Activated CD4-positive, alpha-beta T cell treated with anti-CD3 and anti-CD28 coated beads, Interleukin-2, amount 50 U/mL, for 4 hours (primary cell): ENCODE data around the gene GJA4.

ENCODE experiments used
- DNase-seq, 2 experiments: peaks; one replicate each; pipeline ENCODE4 v3.0.0-alpha.2; 2020

The GJA4 gene

GRCh38 chr1:34842073-34842472 lies 49.3 kb downstream of the GJA4 start:
- DNase-seq: no peak

GRCh38 chr1:34842952-34843371 lies 50.2 kb downstream of the GJA4 start:
- DNase-seq: no peak

GRCh38 chr1:34843392-34844251 lies 50.8 kb downstream of the GJA4 start:
- no peak for DNase-seq

- no peak for DNase-seq
These were observed 51.4 kb downstream of the GJA4 start for GRCh38 chr1:34844252-34844634.
